HG02623 (cell line): Measurements from ENCODE around the gene DLG2.

ENCODE experiments used
- ATAC-seq: cut with Tn5 transposase; IDR thresholded peaks from one replicate; pipeline ENCODE4 v1.9.1; 2021; ENCODE audit warnings: moderate library complexity; ENCODE audit not compliant: unreplicated experiment

Gene DLG2

DNA sequence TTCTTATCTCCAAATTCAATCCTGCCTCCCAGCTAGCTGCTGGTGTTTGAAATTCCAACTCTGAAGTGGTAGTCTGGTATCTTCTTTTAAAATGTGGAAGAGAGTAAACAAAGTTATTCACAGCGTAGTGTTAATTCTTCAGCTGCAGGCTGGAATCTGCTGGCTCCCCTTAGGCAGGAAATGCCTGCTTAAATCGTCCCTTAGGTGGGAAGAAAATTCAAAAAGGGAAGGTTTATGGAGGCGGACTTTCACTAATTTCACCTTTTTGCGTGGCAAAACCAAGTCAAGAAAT lies 1901.9 kb downstream of the DLG2 start:
- no peak for ATAC-seq

DNA sequence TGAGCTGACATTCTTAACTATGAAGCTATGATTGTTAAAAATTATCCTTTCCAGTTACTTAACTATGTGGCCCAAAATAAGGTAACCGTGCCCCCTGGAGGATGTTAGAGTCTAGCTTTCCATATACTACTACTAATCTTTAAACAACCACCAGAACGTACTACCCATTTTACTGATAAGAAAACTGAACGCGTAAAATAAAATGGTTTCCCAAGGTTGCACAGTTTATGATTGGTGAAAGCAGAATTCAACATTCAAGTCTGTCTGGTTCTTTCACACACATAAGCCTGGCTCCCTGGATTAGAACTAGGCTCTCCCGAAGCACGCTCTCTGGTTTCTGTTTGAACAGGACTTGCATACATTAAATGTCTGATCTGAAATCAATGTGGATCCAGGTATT lies 1903.1 kb downstream of the DLG2 start:
- ATAC-seq = peak; percentile 50

DNA sequence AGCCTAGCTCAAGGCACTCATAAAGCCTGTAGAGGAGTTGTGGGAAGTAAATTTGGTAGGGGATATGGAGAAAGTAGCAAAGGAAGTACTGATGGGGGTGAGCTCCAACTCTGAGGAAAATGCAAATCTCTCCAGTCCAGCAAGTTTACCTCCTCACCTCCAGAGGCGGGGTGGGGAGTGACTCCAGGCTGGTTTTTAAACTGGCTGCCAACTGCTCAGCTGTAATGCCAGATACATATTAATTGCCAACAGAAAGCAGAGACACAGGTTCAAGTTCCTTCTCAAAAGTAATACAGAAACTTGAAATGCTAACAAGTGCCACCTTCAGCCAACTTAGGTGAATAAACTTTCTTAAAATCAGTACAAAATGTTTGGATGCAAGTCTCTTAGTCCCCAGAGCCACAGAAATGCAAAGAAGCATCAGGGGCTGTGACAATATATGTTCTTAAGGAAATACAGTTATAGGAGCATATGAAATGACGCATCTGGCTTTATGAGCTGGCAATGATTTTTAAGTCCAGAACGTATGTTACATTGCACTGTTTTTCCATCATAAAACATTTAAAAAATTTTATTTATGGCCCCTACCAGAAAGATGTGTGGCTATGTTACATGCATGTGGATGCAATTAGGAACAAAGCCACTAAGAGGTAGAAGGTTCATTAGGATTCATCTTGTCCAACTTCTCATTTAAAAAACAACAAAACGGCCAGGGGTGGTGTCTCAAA lies 1904.6 kb downstream of the DLG2 start:
- no peak for ATAC-seq

DNA sequence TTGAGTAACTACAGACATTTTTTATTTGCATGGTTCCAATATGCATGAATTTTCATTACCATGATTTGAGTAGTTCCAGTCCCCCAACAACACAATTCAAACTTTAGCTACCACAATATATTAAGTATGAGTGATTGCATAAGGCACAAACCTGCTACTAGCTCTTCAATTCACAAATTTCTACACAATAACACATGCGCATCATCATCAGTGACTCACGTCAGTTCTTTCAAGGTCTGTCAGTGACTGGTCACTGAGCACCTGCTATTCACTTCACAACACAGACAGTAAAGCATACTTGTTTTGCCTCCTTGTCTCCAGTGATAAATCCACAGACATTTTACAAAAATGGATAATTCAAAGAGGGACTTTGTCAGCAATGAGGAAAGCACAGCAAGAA lies 1905.9 kb downstream of the DLG2 start:
- no peak for ATAC-seq

DNA sequence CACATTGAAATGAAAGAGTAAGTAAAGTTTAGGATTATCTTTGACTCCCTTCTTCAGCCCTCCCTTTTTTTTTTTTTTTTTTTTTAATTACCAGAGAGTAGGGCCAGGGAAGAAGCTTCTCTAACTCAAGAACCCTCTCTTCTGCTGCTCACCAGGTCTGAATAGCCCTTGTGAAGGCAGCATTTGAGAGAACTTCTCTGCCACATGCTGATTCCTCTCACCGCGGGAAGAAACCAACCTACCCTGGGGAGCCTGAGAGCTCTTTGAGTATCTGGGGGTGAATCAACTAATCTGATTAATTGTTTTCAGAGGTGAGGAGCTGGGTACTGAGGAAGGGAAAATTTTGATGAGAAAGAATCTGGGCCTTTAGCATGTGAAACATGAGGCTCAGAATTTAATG lies 1906.5 kb downstream of the DLG2 start:
- ATAC-seq = no peak

DNA sequence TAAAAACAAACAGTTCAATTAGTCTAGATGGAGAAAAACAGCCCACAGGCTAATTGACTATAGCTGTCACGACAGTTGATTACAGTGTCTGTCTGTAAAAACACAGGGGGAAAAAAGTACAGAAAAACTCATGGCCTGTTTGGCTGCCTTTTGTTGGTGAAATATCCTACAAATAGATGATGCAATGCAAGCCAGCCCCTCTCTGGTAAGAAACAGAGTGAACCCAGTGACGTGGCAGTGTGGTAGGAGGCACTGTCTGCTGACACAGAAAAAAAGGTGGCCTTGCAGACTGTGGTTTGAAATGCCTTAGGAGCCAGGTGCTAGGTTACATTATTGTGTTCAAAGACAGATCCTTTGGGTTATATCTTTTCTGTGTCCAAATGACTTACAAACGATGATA lies 1909.6 kb downstream of the DLG2 start:
- ATAC-seq = no peak

DNA sequence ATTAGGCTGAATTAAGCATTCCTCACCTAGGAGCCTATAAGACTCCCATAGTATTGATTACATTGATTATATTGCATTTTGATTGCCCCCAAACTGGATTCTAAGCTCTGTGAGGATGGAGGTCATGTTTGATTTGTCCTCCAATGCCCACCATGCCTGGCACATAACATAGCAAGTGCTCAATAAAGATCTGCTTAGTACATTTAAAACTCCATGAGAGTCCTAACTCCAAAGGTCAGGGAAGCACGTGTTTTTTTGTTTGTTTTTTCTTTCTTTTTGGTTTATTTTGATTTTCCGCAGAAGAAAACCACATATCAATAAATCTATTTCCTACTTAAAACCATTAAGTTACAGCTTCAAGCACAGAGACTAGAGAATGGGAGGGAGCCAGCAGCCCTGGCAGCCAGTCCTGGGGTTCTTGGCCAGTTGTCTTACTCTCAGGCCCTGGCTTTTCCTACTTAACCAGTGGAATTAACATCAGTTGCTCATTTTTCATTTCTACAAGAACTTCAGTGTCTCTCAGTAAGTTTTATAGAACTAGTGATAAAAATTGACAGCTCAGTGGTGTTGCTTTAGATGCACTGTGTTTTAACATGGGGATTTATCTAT lies 1911.1 kb downstream of the DLG2 start:
- ATAC-seq = no peak

DNA sequence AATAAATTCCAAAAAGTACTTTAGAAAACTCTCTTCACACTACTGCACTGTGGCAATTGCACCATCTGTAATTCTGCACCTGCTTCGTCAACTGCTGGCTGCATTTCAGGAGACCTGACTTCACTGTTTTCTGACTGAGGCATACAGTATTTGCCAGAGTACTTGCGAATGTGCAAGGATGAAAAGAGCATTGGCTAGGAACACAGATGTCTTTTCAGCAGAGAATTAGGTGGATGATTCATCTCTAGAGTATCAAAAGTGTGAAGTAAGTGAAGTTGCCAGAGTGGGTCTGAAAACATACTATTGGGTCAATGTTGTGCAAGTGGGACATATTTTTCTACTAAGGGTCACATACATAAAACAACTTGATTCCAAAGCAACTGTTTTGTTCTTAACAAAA lies 1913.4 kb downstream of the DLG2 start:
- no peak for ATAC-seq

DNA sequence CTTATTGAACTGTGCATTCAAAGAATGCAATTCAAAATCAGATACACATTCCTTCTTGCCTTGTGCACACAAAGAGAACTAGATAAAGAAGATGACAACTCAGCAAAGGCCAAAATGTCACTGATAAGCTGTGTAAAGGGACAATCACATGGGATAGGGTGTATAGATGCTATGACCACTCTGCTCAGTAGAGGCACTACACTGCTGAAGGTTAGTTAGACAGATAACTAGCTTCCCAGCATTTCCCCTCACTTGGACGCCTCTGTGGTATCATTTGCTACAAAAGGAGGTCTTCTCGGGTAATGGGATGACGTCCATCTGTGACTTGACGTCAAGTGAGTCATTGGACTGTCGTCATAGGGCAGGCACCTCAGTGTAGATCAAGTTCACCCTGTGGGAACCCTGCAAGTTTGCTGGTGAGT lies 1916.0 kb downstream of the DLG2 start:
- ATAC-seq = no peak

DNA sequence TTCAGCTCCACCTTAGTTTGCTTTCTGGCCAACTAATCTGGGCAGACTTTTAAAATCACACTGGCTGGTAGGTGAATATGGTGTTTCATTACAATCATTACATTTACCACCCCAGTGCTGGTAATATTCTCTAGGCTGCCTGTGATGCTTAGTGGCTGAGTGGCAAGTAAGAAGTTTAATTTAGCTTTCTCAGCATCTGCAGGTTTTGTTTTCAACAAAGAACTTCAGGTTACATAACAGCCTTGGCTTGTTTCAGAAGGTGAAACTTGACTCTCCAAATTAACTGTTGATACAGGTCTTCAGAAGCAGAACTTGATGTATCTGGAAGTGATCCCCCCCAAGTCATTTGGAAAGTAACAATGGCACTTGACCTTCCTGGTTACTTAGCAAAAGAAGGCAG lies 1917.7 kb downstream of the DLG2 start:
- ATAC-seq = no peak

DNA sequence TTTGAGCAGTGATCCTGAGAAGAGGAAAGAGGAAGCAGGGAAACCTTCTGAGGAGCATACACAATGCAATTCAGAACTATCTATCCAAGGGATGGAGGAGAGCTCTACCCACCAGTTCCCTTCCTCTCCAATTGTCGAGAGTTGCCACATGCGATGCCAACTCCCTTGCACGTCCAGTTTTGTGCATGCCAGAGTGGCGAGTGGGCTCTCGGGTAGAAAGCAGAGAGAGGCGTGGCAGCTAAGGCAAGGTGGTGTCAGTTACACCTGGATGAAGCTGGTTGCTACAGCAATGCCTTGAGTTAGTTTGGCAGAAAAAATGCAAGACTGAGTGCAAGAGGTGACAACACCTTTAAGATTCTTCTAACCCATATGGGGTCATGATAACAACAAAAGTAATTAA lies 1920.6 kb downstream of the DLG2 start:
- no peak for ATAC-seq

DNA sequence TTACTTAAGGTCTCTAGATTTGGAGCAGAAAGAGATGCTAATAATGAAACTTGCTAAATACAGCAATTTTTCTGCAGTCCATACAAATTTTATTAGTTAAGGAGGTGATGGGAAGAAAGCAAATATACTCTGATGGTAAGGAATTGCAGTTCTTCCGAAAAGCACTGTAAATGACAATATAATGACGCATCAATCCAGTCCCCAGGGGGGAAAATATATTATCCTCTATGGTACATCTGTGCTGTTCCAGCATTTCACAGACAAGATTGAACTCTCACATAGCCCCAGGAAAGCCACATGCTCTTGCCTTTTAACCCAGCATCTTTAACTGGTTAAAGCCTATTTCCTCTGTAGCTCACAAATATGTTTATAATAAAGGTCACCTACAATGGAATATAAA lies 1924.3 kb downstream of the DLG2 start:
- no peak for ATAC-seq

DNA sequence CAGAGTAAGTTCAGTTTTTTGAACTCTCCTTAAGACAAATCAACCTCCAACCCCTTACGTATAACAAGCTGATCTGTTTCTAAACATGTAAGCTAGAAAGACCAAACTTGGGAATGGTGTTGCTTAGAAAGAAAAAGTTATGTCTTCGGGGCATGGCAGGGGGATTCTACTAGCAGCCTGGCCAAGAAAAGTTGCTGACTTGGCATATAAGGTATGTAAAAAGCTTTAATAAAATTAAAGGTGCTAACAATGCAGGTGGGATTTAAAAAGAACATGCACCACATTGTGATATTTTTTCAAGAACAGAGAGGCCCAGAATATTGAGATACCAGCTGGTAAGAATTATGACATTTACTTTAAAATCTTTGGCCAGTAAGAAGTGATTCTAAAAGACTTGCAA lies 1929.6 kb downstream of the DLG2 start:
- no peak for ATAC-seq

DNA sequence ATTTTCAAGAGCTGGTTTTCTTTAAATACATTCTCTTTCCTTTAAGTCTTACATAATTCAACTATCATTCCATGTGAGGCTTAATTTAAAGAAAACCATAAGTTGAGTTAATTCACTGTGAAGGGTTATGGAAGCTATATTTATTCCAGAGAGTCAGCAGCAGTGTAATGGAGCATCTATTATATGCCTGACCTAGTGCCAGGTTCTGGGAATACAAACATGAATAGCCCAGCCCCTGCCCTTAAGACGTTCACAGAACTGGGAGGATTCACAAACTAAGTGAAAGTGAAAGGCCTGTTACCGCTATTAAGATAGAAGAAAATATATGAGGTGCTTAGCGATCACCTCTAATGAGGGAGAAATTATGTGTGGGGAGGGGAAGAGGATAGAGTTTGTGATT lies 1932.1 kb downstream of the DLG2 start:
- no peak for ATAC-seq

DNA sequence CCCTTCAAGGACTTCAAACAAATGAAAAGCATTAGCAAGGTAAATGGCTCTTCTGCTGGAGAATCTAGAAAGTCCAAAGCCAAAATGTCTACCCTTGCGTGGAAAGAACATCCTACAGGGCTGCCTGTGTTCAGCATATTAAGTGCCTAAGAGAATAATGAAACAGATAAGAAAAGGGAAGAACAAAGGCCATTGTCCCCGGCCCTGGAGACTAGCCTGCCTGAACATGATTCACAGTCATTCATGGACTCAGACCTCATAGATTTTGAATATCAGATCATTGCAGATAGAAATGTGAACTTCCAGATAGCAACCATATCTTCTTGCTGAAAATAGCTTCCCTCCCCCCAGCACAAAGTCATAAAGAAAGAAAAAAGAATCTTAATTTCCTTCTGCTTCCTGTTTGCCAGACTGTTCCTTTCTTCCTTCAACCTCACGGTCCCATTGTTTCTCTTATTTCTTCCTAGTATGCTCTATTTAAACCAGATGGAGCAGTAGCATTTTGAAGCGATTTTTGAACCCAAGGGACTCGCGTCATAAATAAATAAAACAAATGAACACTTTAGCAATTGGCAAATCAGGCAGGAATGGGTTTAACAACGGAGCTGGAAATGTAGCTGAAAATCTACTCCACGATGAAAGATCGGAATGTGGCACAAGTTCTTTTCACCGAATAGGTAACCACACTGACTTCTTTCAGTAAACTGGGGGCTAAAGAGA lies 1932.8 kb downstream of the DLG2 start:
- no peak for ATAC-seq

DNA sequence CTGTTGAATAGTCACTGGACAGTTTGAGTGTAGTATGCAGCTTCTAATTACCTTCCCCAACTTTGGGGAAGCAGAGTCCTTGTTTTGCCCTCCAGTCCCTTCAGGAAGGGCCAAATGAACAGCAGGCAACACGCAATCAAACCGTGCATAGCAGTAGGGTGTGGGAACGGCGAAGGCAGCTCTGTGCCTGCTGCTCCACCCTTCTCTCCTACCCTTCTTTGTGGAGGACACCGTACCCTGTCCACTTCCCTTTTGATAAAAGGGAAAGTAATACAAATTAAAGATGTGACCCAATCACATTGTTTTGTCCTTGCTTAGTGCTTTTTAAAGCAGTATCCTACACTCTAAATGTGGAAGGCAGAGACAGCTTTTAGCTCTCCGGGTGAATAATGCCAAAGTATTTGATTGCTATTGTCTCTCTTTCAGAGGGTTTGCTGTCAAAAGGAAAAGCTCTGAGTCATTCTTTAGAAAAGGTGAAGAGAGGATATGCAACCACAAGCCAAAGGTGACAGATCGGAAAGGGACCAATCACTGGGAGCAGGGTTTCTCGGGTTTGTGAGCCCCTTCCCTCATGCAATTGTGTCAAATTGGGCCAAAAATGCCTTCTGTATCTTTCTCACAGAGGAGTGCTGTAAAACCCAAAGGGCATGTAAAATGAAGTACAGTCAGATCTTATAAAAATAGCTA lies 1933.7 kb downstream of the DLG2 start:
- ATAC-seq = no peak

DNA sequence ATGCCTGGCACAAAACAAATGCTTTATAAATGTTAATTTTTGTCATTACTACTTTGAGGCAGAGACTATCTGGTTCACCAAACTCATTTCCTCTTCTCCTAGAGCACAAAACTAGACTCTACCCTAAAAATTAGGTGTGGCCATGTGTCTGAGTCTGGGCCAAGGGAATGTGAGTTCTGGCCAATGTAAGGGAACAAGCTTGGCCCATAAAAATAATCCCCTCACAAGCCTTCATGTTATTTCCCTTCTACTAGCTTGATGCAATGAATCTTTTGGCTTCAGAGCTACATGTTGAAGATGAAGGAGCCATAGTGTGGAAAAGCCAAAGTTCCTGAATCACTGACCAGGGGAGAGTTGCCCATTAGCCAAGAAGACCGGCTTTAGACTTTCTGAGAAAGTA lies 1934.5 kb downstream of the DLG2 start:
- ATAC-seq = no peak

DNA sequence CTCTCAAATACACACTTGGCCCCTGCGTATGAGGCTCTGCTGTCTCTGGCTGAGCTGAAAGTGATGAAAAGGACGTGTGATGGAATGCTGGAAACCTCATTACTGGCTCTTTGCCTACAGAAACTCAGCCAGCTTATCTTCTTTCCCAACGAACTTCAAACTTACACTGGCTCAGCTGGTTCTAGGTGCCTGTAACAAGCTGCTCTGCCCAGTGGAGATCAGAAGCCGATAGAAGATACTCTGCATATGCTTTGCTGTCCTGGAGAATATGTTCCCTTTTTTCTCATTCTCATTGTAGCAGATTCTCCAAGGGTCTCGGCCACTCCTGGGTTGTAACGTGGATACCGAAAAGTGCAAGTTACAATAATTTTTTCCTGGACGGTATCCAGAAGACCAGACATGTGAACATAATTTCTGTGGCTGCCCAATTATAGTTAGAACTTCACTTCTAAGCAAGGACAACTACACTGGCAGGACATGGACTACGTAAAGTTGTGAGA lies 1935.6 kb downstream of the DLG2 start:
- no peak for ATAC-seq

DNA sequence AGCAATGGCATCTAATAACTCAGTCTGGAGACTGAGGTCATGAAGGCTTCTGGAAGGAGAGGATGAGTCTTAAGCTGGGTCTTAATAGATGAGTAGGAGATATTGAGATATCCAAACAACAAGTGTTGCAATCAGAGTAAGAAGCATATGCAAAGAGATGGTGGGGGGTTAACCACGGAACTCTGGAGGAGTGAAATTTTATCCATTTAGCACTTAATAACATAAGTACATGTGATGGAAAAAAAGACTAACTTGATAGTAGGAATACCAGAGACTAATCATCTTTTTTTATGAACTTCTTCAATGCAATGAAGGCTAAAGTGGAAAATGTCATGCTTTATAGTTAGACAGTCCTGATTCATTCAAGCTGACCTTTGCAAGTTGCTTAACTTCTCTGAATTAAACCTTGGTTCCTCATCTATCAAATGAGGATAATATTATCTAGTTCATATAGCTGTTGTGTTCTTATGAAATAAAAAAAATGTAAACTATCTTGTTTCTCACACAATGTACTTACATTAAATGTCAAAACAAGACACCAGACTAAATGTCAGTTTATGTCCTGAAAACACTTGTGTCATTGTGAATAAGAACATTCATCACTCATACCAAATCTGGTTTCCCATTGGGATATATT lies 1937.9 kb downstream of the DLG2 start:
- no peak for ATAC-seq

DNA sequence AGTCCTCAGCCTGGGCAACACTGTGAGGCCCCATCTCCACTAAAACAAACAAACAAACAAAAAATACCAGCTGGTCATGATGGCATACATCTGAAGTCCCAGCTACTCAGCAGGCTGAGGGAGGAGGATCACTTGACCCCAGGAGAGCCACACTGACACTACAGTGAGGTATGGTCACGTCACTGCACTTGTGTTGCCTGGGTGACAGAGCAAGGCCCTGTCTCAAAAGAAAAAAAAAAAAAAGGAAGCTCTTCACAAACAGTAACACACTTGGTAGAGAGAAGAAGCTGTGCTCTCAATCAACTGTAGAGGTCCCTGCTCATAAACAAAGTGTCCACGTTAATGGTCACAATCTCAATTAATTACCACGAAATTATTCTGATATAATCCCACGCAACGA lies 1939.4 kb downstream of the DLG2 start:
- no peak for ATAC-seq

DNA sequence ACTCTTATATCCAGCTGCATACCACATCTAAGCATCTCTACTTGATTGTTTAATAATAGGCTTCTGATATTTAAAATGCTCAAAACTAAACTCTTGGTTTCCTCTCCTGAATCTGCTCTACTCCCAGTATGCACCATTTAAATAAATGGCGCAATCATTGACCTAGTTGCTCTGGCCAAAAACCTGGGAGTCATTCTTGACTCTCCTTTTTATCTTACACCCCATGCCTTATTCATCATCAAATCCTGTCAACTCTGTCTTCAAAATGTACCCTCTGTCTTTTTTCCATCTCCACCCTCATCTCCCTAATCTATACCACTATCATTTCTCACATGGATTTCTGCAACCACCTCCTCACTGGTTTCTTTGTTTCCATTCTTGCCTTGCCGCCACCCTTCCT lies 1941.4 kb downstream of the DLG2 start:
- ATAC-seq = no peak
